OCI-LY1 (cell line): ENCODE data around the gene TATDN2.

ENCODE experiments used
- CTCF ChIP-seq: fragments of 200-600 bp; sonication (generic), shearing (Covaris generic); IDR thresholded peaks from 2 replicates; pipeline ENCODE4 v1.5.1; 2017; ENCODE audit warnings: mild to moderate bottlenecking, antibody characterized with exemption, low read length, moderate library complexity, mixed read lengths
- EZH2 ChIP-seq: fragments of 200-600 bp; sonication (generic), shearing (Covaris generic); IDR thresholded peaks from 2 replicates; pipeline ENCODE4 v1.8.0; 2017; ENCODE audit warnings: borderline replicate concordance, mixed run types, mild to moderate bottlenecking, antibody characterized with exemption, low read length, moderate library complexity, mixed read lengths

GRCh38 chr3:10251006-10251405 is 2.7 kb downstream of the TATDN2 start:
- TF ChIP-seq CTCF (no peak), EZH2 (no peak)
